ENCODE measurements around the gene GGA3. TPM values are rescaled to one million over a fixed set of nuclear protein-coding genes. Genes with fewer than 3 reads are reported as not detected.
A peak's percentile ranks its signal among the peaks of the same experiment; 100 is the strongest.

GGA3 gene
- total RNA-seq, 2 experiments from 2014 or later = 88.8 to 96.5 TPM

DNA sequence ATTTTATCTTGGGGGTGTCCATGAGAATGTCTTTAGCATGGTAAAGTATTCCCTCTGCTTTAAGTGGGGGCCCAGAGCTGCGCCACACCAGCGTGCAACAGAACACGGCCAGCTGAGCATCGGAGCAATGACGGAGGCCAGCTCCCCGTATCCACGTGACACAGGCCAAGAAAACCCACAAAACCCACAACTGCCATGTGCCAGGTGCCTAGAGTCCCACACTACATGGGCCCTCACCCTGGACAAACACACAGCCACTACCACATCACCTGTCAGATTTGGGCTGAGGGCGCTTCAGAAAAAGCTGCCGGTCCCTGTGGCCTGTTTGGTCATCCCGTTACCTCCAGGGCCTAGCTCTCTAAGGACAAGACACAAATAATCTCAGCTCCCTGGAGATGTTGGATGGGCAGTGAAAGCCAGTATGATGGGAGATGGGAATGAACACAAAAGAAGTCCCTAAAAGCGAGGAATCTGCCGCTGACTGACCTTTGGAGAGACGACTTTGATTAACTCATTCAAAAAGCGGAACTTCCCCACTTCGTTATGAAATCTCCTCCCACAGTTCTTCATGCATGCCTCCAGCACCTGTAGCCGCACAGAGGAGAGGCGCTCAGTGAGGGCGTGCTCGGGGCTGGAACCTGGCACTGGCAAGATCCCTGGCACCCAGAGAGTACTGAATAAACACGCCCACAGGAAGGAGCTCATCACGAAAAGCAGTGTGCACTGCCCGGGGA is 17.1 kb downstream of the GGA3 start:
- intact Hi-C loops (cut with DNase I, micrococcal nuclease) = no loop called here
- POLR2A ChIA-PET = interaction anchor here (0.5 to 1.0 kb wide), 2 partner anchors 29 to 61 kb away, joined by 3 read pairs; partner anchors contain the start of gene SUMO2
- H3K4me3 ChIP-seq (ENCODE audit: low read length) = no peak overlapping the region
- H3K9me3 ChIP-seq (ENCODE audit: control insufficient read depth in 1 of 2, insufficient read depth in 1 of 2, low read length in 2 of 2) = no peaks in the 10 kb centered on the region
- Mint-ChIP-seq H3K4me1 (ENCODE audit: low read depth) (peaks cover 25% of the 10 kb centered on the region), H3K4me3 (no peak overlapping the region), H3K36me3 (ENCODE audit: low read depth) (peaks cover 85% of the 10 kb centered on the region), H3K27me3 (no peaks in the 10 kb centered on the region), H3K9me3 (no peaks in the 10 kb centered on the region), H3K27ac (peak overlapping the region; percentile 19)
- peaks cover 70% of the 10 kb centered on the region for H3K36me3 ChIP-seq (ENCODE audit: insufficient read depth, low read length)
- no peak overlapping the region for H3K27ac ChIP-seq (ENCODE audit: low read depth in 1 of 2, low read length in 2 of 2)
- CTCF ChIA-PET = interaction anchor here (1.4 to 5.2 kb wide), 2 partner anchors 26 to 45 kb away, joined by 3 to 25 read pairs; partner anchors contain the start of genes MIF4GD and SLC25A19
- ATAC-seq (ENCODE audit: poor library complexity) (peak; percentile 21), DNase-seq (peak in 3 of 14 experiments; percentile 23 to 51 (median 50))
- peaks cover 55% of the 10 kb centered on the region for H3K4me1 ChIP-seq (ENCODE audit: insufficient read depth, low read length)
- no peaks in the 10 kb centered on the region for H3K27me3 ChIP-seq (ENCODE audit: control insufficient read depth in 1 of 2, insufficient read depth in 2 of 2, low read length in 2 of 2)
- TF ChIP-seq, protein P1, sequence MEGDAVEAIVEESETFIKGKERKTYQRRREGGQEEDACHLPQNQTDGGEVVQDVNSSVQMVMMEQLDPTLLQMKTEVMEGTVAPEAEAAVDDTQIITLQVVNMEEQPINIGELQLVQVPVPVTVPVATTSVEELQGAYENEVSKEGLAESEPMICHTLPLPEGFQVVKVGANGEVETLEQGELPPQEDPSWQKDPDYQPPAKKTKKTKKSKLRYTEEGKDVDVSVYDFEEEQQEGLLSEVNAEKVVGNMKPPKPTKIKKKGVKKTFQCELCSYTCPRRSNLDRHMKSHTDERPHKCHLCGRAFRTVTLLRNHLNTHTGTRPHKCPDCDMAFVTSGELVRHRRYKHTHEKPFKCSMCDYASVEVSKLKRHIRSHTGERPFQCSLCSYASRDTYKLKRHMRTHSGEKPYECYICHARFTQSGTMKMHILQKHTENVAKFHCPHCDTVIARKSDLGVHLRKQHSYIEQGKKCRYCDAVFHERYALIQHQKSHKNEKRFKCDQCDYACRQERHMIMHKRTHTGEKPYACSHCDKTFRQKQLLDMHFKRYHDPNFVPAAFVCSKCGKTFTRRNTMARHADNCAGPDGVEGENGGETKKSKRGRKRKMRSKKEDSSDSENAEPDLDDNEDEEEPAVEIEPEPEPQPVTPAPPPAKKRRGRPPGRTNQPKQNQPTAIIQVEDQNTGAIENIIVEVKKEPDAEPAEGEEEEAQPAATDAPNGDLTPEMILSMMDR (IDR thresholded peaks at IDR 0.05) = no peak

DNA sequence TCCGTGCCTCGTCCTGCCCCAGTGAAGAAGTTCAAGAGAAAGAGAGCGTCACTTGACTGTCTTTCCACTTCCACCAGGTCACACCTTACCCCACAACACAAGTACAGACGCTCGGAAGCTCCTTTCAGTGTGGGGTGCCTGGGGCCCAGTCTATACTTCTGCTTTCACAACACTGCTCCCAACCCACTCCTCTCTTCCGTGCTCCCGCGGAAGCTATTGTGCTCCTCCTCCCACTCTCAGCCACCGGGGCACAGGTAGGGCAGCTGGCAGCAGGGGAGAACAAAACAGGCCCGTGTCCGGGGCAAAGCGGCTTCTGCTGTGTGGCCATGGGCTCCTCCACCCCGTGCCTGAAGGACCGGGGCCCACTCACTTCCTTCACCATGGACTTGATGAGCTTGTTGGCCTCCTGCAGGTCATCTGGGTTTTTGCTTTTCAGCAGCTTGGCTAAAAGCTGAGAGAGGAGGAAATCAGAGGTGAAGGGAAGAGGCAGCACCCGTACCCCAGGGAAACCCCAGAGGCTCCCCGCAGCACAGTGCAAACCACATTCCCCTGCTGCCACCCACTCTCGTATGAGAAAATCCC is 18.9 kb downstream of the GGA3 start:
- Mint-ChIP-seq H3K27me3 (no peaks in the 10 kb centered on the region), H3K9me3 (no peaks in the 10 kb centered on the region), H3K36me3 (ENCODE audit: low read depth) (peaks cover 95% of the 10 kb centered on the region), H3K27ac (peak overlapping the region; percentile 92), H3K4me3 (peak overlapping the region; percentile 67), H3K4me1 (ENCODE audit: low read depth) (peaks cover 29% of the 10 kb centered on the region)
- POLR2A ChIA-PET = interaction anchor here (1.2 to 1.4 kb wide), 2 partner anchors 19 to 46 kb away, joined by 6 read pairs; partner anchors contain the start of genes GGA3, MRPS7 and SLC25A19
- no peaks in the 10 kb centered on the region for H3K27me3 ChIP-seq (ENCODE audit: control insufficient read depth in 1 of 2, insufficient read depth in 2 of 2, low read length in 2 of 2)
- CTCF ChIA-PET = interaction anchor here (0.6 to 5.2 kb wide), 7 partner anchors 19 to 129 kb away, joined by 3 to 31 read pairs (median 4); partner anchors contain the start of genes GGA3, MIF4GD, MRPS7 and SLC25A19
- DNase-seq (peak in 10 of 14 experiments; percentile 10 to 84 (median 38)), ATAC-seq (ENCODE audit: poor library complexity) (peak; percentile 65)
- H3K9me3 ChIP-seq (ENCODE audit: control insufficient read depth in 1 of 2, insufficient read depth in 1 of 2, low read length in 2 of 2) = no peaks in the 10 kb centered on the region
- H3K36me3 ChIP-seq (ENCODE audit: insufficient read depth, low read length) = peaks cover 87% of the 10 kb centered on the region
- TF ChIP-seq, protein P1 (IDR thresholded peaks at IDR 0.05) = no peak
- peak overlapping the region; percentile 48 to 59 for H3K27ac ChIP-seq (ENCODE audit: low read depth in 1 of 2, low read length in 2 of 2)
- intact Hi-C loops (cut with DNase I, micrococcal nuclease) = no loop called here
- H3K4me1 ChIP-seq (ENCODE audit: insufficient read depth, low read length) = peaks cover 69% of the 10 kb centered on the region
- H3K4me3 ChIP-seq (ENCODE audit: low read length) = peak overlapping the region; percentile 2

DNA sequence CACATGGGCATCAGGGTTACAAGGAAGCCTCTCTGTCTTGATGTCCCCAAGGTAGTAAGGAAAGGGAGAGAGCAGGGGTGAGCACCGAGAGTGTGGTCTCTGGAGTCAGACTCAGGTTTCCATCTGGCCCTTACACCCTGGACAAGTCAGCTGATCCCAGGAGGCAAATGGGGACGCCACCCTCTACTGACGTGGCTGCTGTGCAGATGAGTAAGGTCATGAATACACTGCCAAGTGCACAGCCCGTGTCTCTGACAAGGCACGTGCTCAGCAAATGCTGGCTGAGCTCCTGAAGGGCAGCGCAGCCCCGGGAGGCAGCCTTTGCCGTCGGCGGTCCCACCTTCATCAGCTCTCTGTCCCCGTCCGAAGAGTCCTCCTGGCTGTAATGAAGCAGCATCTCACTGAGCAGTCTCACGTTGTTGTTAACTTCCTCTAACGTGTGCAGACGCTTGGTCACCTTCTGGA is 19.4 kb downstream of the GGA3 start:
- H3K9me3 ChIP-seq (ENCODE audit: control insufficient read depth in 1 of 2, insufficient read depth in 1 of 2, low read length in 2 of 2) = no peaks in the 10 kb centered on the region
- peak overlapping the region; percentile 48 to 59 for H3K27ac ChIP-seq (ENCODE audit: low read depth in 1 of 2, low read length in 2 of 2)
- no peaks in the 10 kb centered on the region for H3K27me3 ChIP-seq (ENCODE audit: control insufficient read depth in 1 of 2, insufficient read depth in 2 of 2, low read length in 2 of 2)
- peak overlapping the region; percentile 67 for H3K4me3 Mint-ChIP-seq
- ChIA-PET CTCF (interaction anchor here (1.0 to 5.2 kb wide), 6 partner anchors 19 to 128 kb away, joined by 3 to 31 read pairs (median 4); partner anchors contain the start of genes GGA3, MIF4GD, MRPS7 and SLC25A19), POLR2A (interaction anchor here (1.2 to 1.4 kb wide), 2 partner anchors 20 to 47 kb away, joined by 6 read pairs; partner anchors contain the start of genes GGA3, MRPS7 and SLC25A19)
- H3K9me3 Mint-ChIP-seq = no peaks in the 10 kb centered on the region
- TF ChIP-seq, protein P1 (IDR thresholded peaks at IDR 0.05) = no peak
- H3K36me3 ChIP-seq (ENCODE audit: insufficient read depth, low read length) = peaks cover 92% of the 10 kb centered on the region
- H3K27me3 Mint-ChIP-seq = no peaks in the 10 kb centered on the region
- peaks cover 95% of the 10 kb centered on the region for H3K36me3 Mint-ChIP-seq (ENCODE audit: low read depth)
- H3K4me3 ChIP-seq (ENCODE audit: low read length) = peak overlapping the region; percentile 2
- DNase-seq (peak in 2 of 14 experiments; percentile 17 to 27), ATAC-seq (ENCODE audit: poor library complexity) (peak; percentile 9)
- peak overlapping the region; percentile 92 for H3K27ac Mint-ChIP-seq
- intact Hi-C loops (cut with DNase I, micrococcal nuclease) = loop anchor here in 1 of 2 experiments (2.0 kb wide), 1 partner anchor 171 kb away; no protein-coding TSS in a partner anchor
- peaks cover 29% of the 10 kb centered on the region for H3K4me1 Mint-ChIP-seq (ENCODE audit: low read depth)
- peaks cover 69% of the 10 kb centered on the region for H3K4me1 ChIP-seq (ENCODE audit: insufficient read depth, low read length)

Data from CD4-positive, alpha-beta T cell (primary cell).